22Rv1 (cell line): ENCODE data around the gene OR2V1.

Experiments used
- CTCF ChIP-seq: fragments of 450-650 bp; IDR thresholded peaks from 2 replicates; pipeline ENCODE4 v1.5.1; 2017; ENCODE audit warnings: mild to moderate bottlenecking
- ZFX ChIP-seq: fragments of 450-650 bp; IDR thresholded peaks from 2 replicates; pipeline ENCODE4 v1.6.1; 2017; ENCODE audit warnings: antibody characterized with exemption, borderline replicate concordance

GRCh38 chr5:181171782-181172181, 40.8 kb upstream of the OR2V1 start:
- TF ChIP-seq CTCF (no peak), ZFX (no peak)
